Fibroblast of lung (primary cell): ENCODE data around the gene BCL2L13. TPM values are rescaled to one million over a fixed set of nuclear protein-coding genes. Genes with fewer than 3 reads are reported as not detected.
A peak's percentile ranks its signal among the peaks of the same experiment; 100 is the strongest.

ENCODE experiments used
- DNase-seq, 2 donors: peaks; one replicate each; pipeline versions ENCODE4 v3.0.0 to v3.0.0-alpha.2; 2010; ENCODE audit warnings: low read depth in 2 of 2
- H2AFZ ChIP-seq: 2 replicates; pipeline ENCODE4 v1.5.1; 2012; ENCODE audit warnings: low read length, control low read depth, inconsistent platforms
- H3K27ac ChIP-seq: 2 replicates; pipeline ENCODE4 v1.5.1; 2011; ENCODE audit warnings: low read length, control low read depth; ENCODE audit not compliant: insufficient read depth
- H3K27me3 ChIP-seq: 2 replicates; pipeline ENCODE4 v1.5.1; 2011; ENCODE audit warnings: mild to moderate bottlenecking, low read length; ENCODE audit not compliant: control insufficient read depth, insufficient read depth
- H3K36me3 ChIP-seq: 2 replicates; pipeline ENCODE4 v1.5.1; 2011; ENCODE audit warnings: low read length; ENCODE audit not compliant: control insufficient read depth, insufficient read depth
- H3K4me1 ChIP-seq: 2 replicates; pipeline ENCODE4 v1.5.1; 2011; ENCODE audit warnings: low read length; ENCODE audit not compliant: control insufficient read depth, insufficient read depth; ENCODE audit errors: extremely low read depth
- H3K4me2 ChIP-seq: 2 replicates; pipeline ENCODE4 v1.5.1; 2011; ENCODE audit warnings: low read length, control low read depth; ENCODE audit not compliant: insufficient read depth; ENCODE audit errors: extremely low read depth
- H3K4me3 ChIP-seq, 4 experiments: fragments of 200-600 bp in 1 of 4; sonication (generic) in 1 of 4; replicated peaks in 1 of 4; 2 replicates each; pipeline ENCODE4 v1.5.1; 2011 to 2016; ENCODE audit warnings: low read length in 4 of 4, low read depth in 3 of 4, mild to moderate bottlenecking in 3 of 4, control low read depth in 2 of 4, inconsistent platforms in 1 of 4, mixed read lengths in 1 of 4; ENCODE audit not compliant: insufficient read depth in 1 of 4; ENCODE audit errors: control extremely low read depth in 1 of 4
- H3K79me2 ChIP-seq: 2 replicates; pipeline ENCODE4 v1.5.1; 2012; ENCODE audit warnings: mild to moderate bottlenecking, low read length, inconsistent platforms; ENCODE audit not compliant: control insufficient read depth, insufficient read depth
- H3K9ac ChIP-seq: 2 replicates; pipeline ENCODE4 v1.5.1; 2011; ENCODE audit warnings: mild to moderate bottlenecking, low read length, control low read depth; ENCODE audit not compliant: insufficient read depth
- H3K9me3 ChIP-seq: 2 replicates; pipeline ENCODE4 v1.5.1; 2012; ENCODE audit warnings: low read depth, low read length; ENCODE audit not compliant: control insufficient read depth, insufficient read depth
- H4K20me1 ChIP-seq: 2 replicates; pipeline ENCODE4 v1.5.1; 2011; ENCODE audit warnings: low read length; ENCODE audit not compliant: control insufficient read depth, insufficient read depth; ENCODE audit errors: extremely low read depth
- EZH2 ChIP-seq: IDR thresholded peaks from 2 replicates; pipeline ENCODE4 v1.5.1; 2012; ENCODE audit warnings: low read length, control low read depth, mild to moderate bottlenecking; ENCODE audit errors: missing control alignments
- polyA plus RNA-seq, 2 donors: library from polyadenylated mRNA; depleted of rRNA in 1 of 2; stranded (reverse) in 1 of 2; unstranded in 1 of 2; fragments of >200 nt; gene quantifications; 2 replicates each; pipeline ENCODE4 v1.2.1, GENCODE V29; 2011 to 2012; ENCODE audit warnings: missing spikeins in 1 of 2
- total RNA-seq: library from RNA; depleted of rRNA; stranded (reverse); fragments of >200 nt; gene quantifications from 2 replicates; pipeline ENCODE4 v1.2.1, GENCODE V29; 2014
- TF ChIP-seq, protein P1 (sequence below), 2 donors: IDR thresholded peaks in 1 of 2; conservative IDR thresholded peaks in 1 of 2; 1 replicate in 1 of 2; 2 replicates in 1 of 2; pipeline ENCODE4 v1.5.1; 2011 to 2012; ENCODE audit warnings: low read length in 2 of 2, control low read depth in 1 of 2, inconsistent platforms in 1 of 2, low read depth in 1 of 2, mild to moderate bottlenecking in 1 of 2

Gene BCL2L13
- total and polyA plus RNA-seq, 2 donors (not counting 1 experiment from before 2014, with no cell fraction given), result 65.1 to 76.8 TPM

GRCh38 chr22:17772249-17772957 lies 133.8 kb downstream of the BCL2L13 start:
- Histone ChIP-seq H3K27ac (no peak overlapping the region), H4K20me1 (no peaks in the 10 kb centered on the region), H3K4me3 (peak overlapping the region in 2 of 4 experiments; percentile 61 to 67), H3K4me1 (peaks cover 11% of the 10 kb centered on the region), H3K27me3 (no peaks in the 10 kb centered on the region), H3K4me2 (peak overlapping the region; percentile 83), H3K9me3 (no peaks in the 10 kb centered on the region), H2AFZ (no peak overlapping the region), H3K36me3 (no peaks in the 10 kb centered on the region), H3K79me2 (no peaks in the 10 kb centered on the region), H3K9ac (peak overlapping the region; percentile 1)
- DNase-seq, result peak in 1 of 2 donors; percentile 44
- TF ChIP-seq, protein P1, sequence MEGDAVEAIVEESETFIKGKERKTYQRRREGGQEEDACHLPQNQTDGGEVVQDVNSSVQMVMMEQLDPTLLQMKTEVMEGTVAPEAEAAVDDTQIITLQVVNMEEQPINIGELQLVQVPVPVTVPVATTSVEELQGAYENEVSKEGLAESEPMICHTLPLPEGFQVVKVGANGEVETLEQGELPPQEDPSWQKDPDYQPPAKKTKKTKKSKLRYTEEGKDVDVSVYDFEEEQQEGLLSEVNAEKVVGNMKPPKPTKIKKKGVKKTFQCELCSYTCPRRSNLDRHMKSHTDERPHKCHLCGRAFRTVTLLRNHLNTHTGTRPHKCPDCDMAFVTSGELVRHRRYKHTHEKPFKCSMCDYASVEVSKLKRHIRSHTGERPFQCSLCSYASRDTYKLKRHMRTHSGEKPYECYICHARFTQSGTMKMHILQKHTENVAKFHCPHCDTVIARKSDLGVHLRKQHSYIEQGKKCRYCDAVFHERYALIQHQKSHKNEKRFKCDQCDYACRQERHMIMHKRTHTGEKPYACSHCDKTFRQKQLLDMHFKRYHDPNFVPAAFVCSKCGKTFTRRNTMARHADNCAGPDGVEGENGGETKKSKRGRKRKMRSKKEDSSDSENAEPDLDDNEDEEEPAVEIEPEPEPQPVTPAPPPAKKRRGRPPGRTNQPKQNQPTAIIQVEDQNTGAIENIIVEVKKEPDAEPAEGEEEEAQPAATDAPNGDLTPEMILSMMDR (conservative IDR thresholded peaks at IDR 0.05 in 1 of 2, IDR thresholded peaks at IDR 0.05 in 1 of 2; ENCODE audit: low read depth in 1 of 2, low read length in 2 of 2), result no peak
- no peak for TF ChIP-seq EZH2

GRCh38 chr22:17772958-17773605 lies 134.5 kb downstream of the BCL2L13 start:
- Histone ChIP-seq H3K4me2 (peak overlapping the region; percentile 83), H3K4me1 (peaks cover 11% of the 10 kb centered on the region), H2AFZ (no peak overlapping the region), H3K9me3 (no peaks in the 10 kb centered on the region), H3K4me3 (peak overlapping the region; percentile 43 to 67 (median 62)), H3K27me3 (no peaks in the 10 kb centered on the region), H3K27ac (no peak overlapping the region), H3K36me3 (no peaks in the 10 kb centered on the region), H3K79me2 (no peaks in the 10 kb centered on the region), H4K20me1 (no peaks in the 10 kb centered on the region), H3K9ac (peak overlapping the region; percentile 23)
- DNase-seq, result peak in 1 of 2 donors; percentile 62
- TF ChIP-seq EZH2, result no peak

- no peaks in the 10 kb centered on the region for H4K20me1 ChIP-seq
- H3K27ac ChIP-seq, result no peak overlapping the region
- no peaks in the 10 kb centered on the region for H3K27me3 ChIP-seq
- no peaks in the 10 kb centered on the region for H3K36me3 ChIP-seq
- H2AFZ ChIP-seq, result no peak overlapping the region
- peak overlapping the region; percentile 58 for H3K9ac ChIP-seq
- TF ChIP-seq, protein P1 (conservative IDR thresholded peaks at IDR 0.05 in 1 of 2, IDR thresholded peaks at IDR 0.05 in 1 of 2; ENCODE audit: low read depth in 1 of 2, low read length in 2 of 2), result no peak
- no peak for TF ChIP-seq EZH2
- peak overlapping the region; percentile 83 for H3K4me2 ChIP-seq
- H3K79me2 ChIP-seq, result no peaks in the 10 kb centered on the region
- peak in 1 of 2 donors; percentile 35 for DNase-seq
- peak overlapping the region; percentile 43 to 67 (median 62) for H3K4me3 ChIP-seq
- H3K9me3 ChIP-seq, result no peaks in the 10 kb centered on the region
- H3K4me1 ChIP-seq, result peaks cover 11% of the 10 kb centered on the region
Observed at GRCh38 chr22:17773606-17774205, 135.1 kb downstream of the BCL2L13 start.
